Measurements from ENCODE around the gene TCF7. TPM values are rescaled to one million over a fixed set of nuclear protein-coding genes. Genes with fewer than 3 reads are reported as not detected.

The TCF7 gene
- total RNA-seq, 1 donor = 3.3 TPM

DNA sequence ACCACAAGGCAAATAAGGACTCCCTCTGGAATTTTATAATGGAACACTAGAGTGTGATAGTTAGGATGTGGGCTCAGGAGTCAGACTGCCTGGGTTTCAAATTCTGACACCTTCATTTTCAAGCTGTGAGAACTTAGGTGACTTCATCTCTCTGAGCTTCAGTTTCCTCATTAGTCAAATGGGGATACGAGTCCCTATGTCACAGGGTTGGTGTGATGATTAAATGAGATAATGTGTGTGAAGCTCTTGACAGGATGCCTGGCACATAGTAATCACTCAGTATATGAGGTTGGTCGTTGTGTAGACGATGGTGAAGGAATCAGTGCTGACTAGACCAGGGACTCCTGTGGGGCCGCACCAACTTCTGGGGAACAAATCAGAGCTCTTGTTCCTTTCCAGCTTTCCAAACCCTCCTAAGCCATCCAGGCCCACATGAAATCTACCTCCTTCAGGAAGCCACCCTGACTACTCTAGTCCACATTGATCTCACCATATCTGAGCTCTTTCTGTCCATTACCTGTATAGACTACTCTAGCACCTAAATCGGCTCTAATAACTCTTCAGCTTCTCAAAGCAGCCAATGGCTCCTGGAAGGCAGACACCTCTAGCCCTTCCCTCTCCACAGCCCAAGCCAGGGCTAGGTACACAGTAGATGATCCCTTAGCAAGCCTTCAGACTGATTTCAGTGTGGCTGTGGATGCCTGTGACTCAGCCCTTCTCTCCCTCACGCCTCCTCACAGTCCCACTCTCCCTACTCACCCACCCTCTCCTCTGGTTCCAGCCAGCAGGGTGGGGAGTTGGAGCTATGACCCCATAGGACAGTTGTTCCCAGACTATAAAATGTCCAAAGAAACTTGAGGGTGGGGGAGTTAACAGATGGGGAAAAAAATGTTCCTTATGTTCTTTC is 2.5 kb upstream of the TCF7 start:
- Histone ChIP-seq H3K27ac (ENCODE audit: low read depth, low read length) (no peak overlapping the region), H3K4me2 (ENCODE audit: insufficient read depth, low read length) (peak overlapping the region; percentile 6), H3K79me2 (ENCODE audit: insufficient read depth, low read length) (peaks cover 4% of the 10 kb centered on the region), H3K9me3 (ENCODE audit: low read depth, low read length) (no peaks in the 10 kb centered on the region), H4K20me1 (ENCODE audit: insufficient read depth, low read length) (peaks cover 9% of the 10 kb centered on the region), H3K36me3 (ENCODE audit: insufficient read depth, low read length) (no peaks in the 10 kb centered on the region), H3K4me3 (ENCODE audit: insufficient read depth, low read length) (no peak overlapping the region), H3K4me1 (ENCODE audit: insufficient read depth, low read length) (peaks cover 15% of the 10 kb centered on the region), H2AFZ (ENCODE audit: low read length) (no peak overlapping the region), H3K27me3 (ENCODE audit: insufficient read depth, low read length) (no peaks in the 10 kb centered on the region)
- DNase-seq (ENCODE audit: insufficient read length, low spot score, missing footprints) = peak; percentile 99
- TF ChIP-seq, protein P1, sequence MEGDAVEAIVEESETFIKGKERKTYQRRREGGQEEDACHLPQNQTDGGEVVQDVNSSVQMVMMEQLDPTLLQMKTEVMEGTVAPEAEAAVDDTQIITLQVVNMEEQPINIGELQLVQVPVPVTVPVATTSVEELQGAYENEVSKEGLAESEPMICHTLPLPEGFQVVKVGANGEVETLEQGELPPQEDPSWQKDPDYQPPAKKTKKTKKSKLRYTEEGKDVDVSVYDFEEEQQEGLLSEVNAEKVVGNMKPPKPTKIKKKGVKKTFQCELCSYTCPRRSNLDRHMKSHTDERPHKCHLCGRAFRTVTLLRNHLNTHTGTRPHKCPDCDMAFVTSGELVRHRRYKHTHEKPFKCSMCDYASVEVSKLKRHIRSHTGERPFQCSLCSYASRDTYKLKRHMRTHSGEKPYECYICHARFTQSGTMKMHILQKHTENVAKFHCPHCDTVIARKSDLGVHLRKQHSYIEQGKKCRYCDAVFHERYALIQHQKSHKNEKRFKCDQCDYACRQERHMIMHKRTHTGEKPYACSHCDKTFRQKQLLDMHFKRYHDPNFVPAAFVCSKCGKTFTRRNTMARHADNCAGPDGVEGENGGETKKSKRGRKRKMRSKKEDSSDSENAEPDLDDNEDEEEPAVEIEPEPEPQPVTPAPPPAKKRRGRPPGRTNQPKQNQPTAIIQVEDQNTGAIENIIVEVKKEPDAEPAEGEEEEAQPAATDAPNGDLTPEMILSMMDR (IDR thresholded peaks at IDR 0.05; ENCODE audit: extremely low read depth, low read depth, low read length) = no peak

DNA sequence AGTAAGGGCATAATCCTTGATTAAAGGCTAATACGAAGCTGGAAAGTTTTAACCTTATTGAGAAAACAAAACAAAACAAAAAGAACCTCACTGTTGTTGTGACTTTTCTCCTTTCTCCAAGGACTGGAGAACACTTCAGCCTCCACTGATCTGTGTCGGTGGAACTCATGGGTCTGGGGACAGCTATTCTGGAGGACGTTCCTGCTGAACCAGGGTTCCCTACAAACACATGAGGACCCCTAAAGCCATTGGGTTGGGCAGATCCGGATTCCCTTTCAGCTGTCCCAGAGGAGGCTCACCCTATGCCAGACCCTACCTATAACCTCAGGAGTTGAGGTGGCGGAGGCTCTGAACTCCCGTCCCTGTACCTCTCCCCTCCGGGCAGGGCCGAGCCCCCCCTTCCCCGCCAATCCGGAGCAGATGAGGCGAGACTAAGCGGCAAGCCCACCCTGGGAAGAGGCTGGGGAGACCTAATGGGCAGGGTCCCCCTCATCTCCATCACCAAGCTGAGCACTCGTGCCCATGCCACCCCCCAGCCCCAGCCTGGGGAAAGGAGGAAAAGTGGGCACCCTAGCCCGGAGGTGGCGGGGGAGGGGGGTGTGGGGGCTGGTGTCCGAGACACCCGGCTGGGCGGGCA is 1.6 kb upstream of the TCF7 start:
- no peak overlapping the region for H3K27ac ChIP-seq (ENCODE audit: low read depth, low read length)
- peak; percentile 75 for DNase-seq (ENCODE audit: insufficient read length, low spot score, missing footprints)
- H3K4me1 ChIP-seq (ENCODE audit: insufficient read depth, low read length) = peaks cover 15% of the 10 kb centered on the region
- H3K27me3 ChIP-seq (ENCODE audit: insufficient read depth, low read length) = no peaks in the 10 kb centered on the region
- H3K9me3 ChIP-seq (ENCODE audit: low read depth, low read length) = no peaks in the 10 kb centered on the region
- peaks cover 9% of the 10 kb centered on the region for H4K20me1 ChIP-seq (ENCODE audit: insufficient read depth, low read length)
- H2AFZ ChIP-seq (ENCODE audit: low read length) = no peak overlapping the region
- TF ChIP-seq, protein P1 (IDR thresholded peaks at IDR 0.05; ENCODE audit: extremely low read depth, low read depth, low read length) = no peak
- H3K36me3 ChIP-seq (ENCODE audit: insufficient read depth, low read length) = no peaks in the 10 kb centered on the region
- no peak overlapping the region for H3K4me2 ChIP-seq (ENCODE audit: insufficient read depth, low read length)
- H3K79me2 ChIP-seq (ENCODE audit: insufficient read depth, low read length) = peaks cover 4% of the 10 kb centered on the region
- H3K4me3 ChIP-seq (ENCODE audit: insufficient read depth, low read length) = no peak overlapping the region

DNA sequence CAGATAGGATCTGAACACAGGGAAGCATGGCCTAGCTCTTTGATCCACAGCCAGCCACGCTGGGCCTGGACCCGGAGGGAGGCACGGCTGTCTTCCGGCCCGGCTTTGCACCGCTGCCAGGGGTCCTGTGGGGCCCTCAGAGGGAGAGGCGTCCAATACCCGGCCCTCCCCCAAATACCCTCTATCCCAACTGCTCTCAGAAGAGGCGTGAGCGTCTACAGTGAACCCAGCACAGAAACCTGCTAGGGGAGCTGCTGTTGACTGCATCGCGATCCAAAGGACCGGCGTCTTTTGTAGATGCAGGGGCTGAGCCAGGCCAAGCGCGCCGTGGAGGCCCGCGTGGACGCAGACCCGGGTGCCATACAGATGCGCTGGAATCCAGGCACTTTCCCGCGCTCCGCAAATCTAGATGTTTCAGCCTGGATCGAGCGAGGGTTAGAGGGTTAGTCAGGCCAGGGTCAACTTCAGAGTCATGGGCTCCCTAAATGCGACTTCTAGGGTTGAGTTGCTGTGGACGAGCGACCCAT is 1.1 kb upstream of the TCF7 start:
- TF ChIP-seq, protein P1 (IDR thresholded peaks at IDR 0.05; ENCODE audit: extremely low read depth, low read depth, low read length) = no peak
- peak overlapping the region; percentile 78 for H3K4me3 ChIP-seq (ENCODE audit: insufficient read depth, low read length)
- no peaks in the 10 kb centered on the region for H3K9me3 ChIP-seq (ENCODE audit: low read depth, low read length)
- peaks cover 15% of the 10 kb centered on the region for H3K4me1 ChIP-seq (ENCODE audit: insufficient read depth, low read length)
- peak overlapping the region; percentile 96 for H2AFZ ChIP-seq (ENCODE audit: low read length)
- peak overlapping the region; percentile 94 for H3K4me2 ChIP-seq (ENCODE audit: insufficient read depth, low read length)
- H3K36me3 ChIP-seq (ENCODE audit: insufficient read depth, low read length) = no peaks in the 10 kb centered on the region
- no peaks in the 10 kb centered on the region for H3K27me3 ChIP-seq (ENCODE audit: insufficient read depth, low read length)
- peak; percentile 83 for DNase-seq (ENCODE audit: insufficient read length, low spot score, missing footprints)
- peaks cover 4% of the 10 kb centered on the region for H3K79me2 ChIP-seq (ENCODE audit: insufficient read depth, low read length)
- H4K20me1 ChIP-seq (ENCODE audit: insufficient read depth, low read length) = peaks cover 9% of the 10 kb centered on the region
- H3K27ac ChIP-seq (ENCODE audit: low read depth, low read length) = no peak overlapping the region
